ENCODE data around the gene EFCC1.
A peak's percentile ranks its signal among the peaks of the same experiment; 100 is the strongest.

The EFCC1 gene

GRCh38 chr3:128987302-128988100 is 13.6 kb upstream of the EFCC1 start:
- TF ChIP-seq, protein P1, sequence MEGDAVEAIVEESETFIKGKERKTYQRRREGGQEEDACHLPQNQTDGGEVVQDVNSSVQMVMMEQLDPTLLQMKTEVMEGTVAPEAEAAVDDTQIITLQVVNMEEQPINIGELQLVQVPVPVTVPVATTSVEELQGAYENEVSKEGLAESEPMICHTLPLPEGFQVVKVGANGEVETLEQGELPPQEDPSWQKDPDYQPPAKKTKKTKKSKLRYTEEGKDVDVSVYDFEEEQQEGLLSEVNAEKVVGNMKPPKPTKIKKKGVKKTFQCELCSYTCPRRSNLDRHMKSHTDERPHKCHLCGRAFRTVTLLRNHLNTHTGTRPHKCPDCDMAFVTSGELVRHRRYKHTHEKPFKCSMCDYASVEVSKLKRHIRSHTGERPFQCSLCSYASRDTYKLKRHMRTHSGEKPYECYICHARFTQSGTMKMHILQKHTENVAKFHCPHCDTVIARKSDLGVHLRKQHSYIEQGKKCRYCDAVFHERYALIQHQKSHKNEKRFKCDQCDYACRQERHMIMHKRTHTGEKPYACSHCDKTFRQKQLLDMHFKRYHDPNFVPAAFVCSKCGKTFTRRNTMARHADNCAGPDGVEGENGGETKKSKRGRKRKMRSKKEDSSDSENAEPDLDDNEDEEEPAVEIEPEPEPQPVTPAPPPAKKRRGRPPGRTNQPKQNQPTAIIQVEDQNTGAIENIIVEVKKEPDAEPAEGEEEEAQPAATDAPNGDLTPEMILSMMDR (IDR thresholded peaks at IDR 0.05; ENCODE audit: low read depth, low read length) = no peak
- no peak overlapping the region for H3K4me3 ChIP-seq (ENCODE audit: low read depth, low read length)
- no peak for DNase-seq (ENCODE audit: low read depth, low spot score)
- in situ Hi-C loops (cut with HindIII; ENCODE audit: low sequenced_read_pairs) = no loop called here

- H3K4me3 ChIP-seq (ENCODE audit: low read depth, low read length) = no peak overlapping the region
- in situ Hi-C loops (cut with HindIII; ENCODE audit: low sequenced_read_pairs) = no loop called here
- no peak for DNase-seq (ENCODE audit: low read depth, low spot score)
- TF ChIP-seq, protein P1 (IDR thresholded peaks at IDR 0.05; ENCODE audit: low read depth, low read length) = no peak
Measured at GRCh38 chr3:128988286-128988685, 12.8 kb upstream of the EFCC1 start.

DNA sequence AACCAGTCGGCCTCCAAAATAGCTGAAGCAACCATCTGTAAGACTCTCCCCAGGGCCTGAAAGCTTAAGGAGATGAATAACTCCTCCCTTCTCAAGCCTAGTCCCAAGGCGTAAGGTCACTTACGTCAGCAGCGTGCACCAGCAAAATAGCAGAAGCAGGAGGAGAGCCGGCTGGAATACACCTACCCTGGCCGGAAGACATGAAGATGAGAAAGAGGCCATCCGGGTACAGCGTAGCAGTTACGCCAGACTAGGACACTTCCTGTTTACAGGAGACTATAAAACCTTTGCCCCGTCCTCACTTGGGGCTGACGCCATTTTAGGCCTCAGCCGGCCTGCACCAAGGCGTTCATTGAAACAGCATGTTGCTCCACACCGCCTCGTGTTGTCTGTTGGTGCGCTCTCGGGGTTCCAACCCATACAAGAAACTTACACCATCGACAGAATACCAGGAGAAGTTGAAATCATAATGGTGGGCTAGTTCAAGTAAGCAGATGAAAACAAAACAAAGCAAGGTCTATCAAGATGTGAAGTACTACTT is 9.7 kb upstream of the EFCC1 start:
- H3K4me3 ChIP-seq (ENCODE audit: low read depth, low read length) = no peak overlapping the region
- no peak for DNase-seq (ENCODE audit: low read depth, low spot score)
- in situ Hi-C loops (cut with HindIII; ENCODE audit: low sequenced_read_pairs) = no loop called here
- TF ChIP-seq, protein P1 (IDR thresholded peaks at IDR 0.05; ENCODE audit: low read depth, low read length) = no peak

- in situ Hi-C loops (cut with HindIII; ENCODE audit: low sequenced_read_pairs) = no loop called here
- DNase-seq (ENCODE audit: low read depth, low spot score) = no peak
- TF ChIP-seq, protein P1 (IDR thresholded peaks at IDR 0.05; ENCODE audit: low read depth, low read length) = no peak
- H3K4me3 ChIP-seq (ENCODE audit: low read depth, low read length) = no peak overlapping the region
Measured at GRCh38 chr3:128992926-128993460, 8.1 kb upstream of the EFCC1 start.

DNA sequence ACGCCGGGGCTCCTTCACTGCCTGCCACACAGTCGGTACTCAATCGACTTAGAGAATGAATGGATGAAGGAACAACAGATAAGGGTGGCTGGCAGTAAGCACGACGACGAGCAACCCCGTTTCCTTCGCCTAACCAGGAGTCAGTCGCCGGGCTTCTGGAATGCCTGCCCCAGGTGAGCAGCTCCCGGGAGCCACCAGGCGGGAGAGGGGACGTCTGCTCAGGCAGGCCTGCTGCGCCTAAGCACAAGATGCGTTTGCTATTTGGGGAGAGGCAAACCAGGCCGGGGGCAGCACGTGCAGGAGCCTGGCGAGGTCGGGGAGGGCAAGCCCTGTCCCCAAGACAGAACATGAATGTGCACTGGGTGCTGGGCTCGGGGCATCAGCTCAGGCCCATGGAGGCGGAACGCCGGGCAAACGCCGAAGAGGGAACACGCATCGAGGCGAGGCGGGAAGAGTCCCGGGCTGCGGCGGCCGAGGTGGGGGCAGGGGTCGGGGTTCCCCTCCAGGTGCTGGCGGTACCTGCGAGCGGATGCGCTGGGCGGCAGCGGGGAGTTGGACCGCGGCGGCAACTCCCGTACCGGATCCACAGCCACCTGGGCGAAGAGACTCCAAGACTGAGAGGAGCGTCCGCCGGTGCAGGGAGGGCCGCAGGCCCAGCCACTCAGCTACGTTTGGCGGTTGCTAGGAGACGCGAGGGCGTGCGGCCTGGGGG is 7.5 kb upstream of the EFCC1 start, which contains the start of gene CFAP92:
CFAP92 (minus strand) TSS at position 616 of the 712 bp plus-strand sequence. CDS start 772 bp downstream, outside the sequence.
- TF ChIP-seq, protein P1 (IDR thresholded peaks at IDR 0.05; ENCODE audit: low read depth, low read length) = no peak
- in situ Hi-C loops (cut with HindIII; ENCODE audit: low sequenced_read_pairs) = no loop called here
- peak within 1 kb of the TSS; percentile 31 for H3K4me3 ChIP-seq (ENCODE audit: low read depth, low read length)
- DNase-seq (ENCODE audit: low read depth, low spot score) = peak; percentile 45

- in situ Hi-C loops (cut with HindIII; ENCODE audit: low sequenced_read_pairs) = no loop called here
- no peak for DNase-seq (ENCODE audit: low read depth, low spot score)
Measured at GRCh38 chr3:128994173-128994512, 7.0 kb upstream of the EFCC1 start.

More at GRCh38 chr3:128994173-128994512, 7.0 kb upstream of the EFCC1 start:
- TF ChIP-seq, protein P1 (IDR thresholded peaks at IDR 0.05; ENCODE audit: low read depth, low read length) = no peak
- peak overlapping the region; percentile 31 for H3K4me3 ChIP-seq (ENCODE audit: low read depth, low read length)
